NB4 (cell line): Measurements from ENCODE around the gene PRRG4.

ENCODE experiments used
- MYC ChIP-seq: IDR thresholded peaks from 2 replicates; pipeline ENCODE4 v1.6.1; 2011; ENCODE audit warnings: low read depth, low read length
- POLR2A ChIP-seq: IDR thresholded peaks from 2 replicates; pipeline ENCODE4 v1.6.1; 2011; ENCODE audit warnings: mild to moderate bottlenecking; ENCODE audit not compliant: insufficient read length; ENCODE audit errors: extremely low read depth
- TF ChIP-seq, protein P1 (sequence below): IDR thresholded peaks from one replicate; pipeline ENCODE4 v1.5.1; 2012; ENCODE audit warnings: low read depth, low read length

GRCh38 chr11:32886180-32886579 is 56.5 kb downstream of the PRRG4 start:
- TF ChIP-seq, protein P1, sequence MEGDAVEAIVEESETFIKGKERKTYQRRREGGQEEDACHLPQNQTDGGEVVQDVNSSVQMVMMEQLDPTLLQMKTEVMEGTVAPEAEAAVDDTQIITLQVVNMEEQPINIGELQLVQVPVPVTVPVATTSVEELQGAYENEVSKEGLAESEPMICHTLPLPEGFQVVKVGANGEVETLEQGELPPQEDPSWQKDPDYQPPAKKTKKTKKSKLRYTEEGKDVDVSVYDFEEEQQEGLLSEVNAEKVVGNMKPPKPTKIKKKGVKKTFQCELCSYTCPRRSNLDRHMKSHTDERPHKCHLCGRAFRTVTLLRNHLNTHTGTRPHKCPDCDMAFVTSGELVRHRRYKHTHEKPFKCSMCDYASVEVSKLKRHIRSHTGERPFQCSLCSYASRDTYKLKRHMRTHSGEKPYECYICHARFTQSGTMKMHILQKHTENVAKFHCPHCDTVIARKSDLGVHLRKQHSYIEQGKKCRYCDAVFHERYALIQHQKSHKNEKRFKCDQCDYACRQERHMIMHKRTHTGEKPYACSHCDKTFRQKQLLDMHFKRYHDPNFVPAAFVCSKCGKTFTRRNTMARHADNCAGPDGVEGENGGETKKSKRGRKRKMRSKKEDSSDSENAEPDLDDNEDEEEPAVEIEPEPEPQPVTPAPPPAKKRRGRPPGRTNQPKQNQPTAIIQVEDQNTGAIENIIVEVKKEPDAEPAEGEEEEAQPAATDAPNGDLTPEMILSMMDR: no peak
- no peak for TF ChIP-seq POLR2A
- no peak for TF ChIP-seq MYC
